HEK293 (cell line): ENCODE results near the gene IER3IP1.

Experiments used
- CTCF ChIA-PET: fragments of 350-600 bp; formaldehyde crosslinking; extraction: SDS; loops from one replicate; lab custom pipeline; 2021; ENCODE audit warnings: antibody characterized with exemption; lab: Yijun Ruan, JAX
- POLR2A ChIA-PET: fragments of 300-600 bp; formaldehyde crosslinking; extraction: SDS; loops from one replicate; lab custom pipeline; 2020; ENCODE audit warnings: antibody characterized with exemption, inconsistent platforms; lab: Yijun Ruan, JAX
- H3K27ac ChIP-seq: fragments of 200-500 bp; sonication (Bioruptor generic); 2 replicates; pipeline ENCODE4 v1.5.1; 2014; ENCODE audit warnings: low read depth, low read length, control low read depth, inconsistent platforms; ENCODE audit errors: extremely low read depth
- H3K36me3 ChIP-seq, 2 experiments: fragments of 200-500 bp in 1 of 2; sonication (Bioruptor generic) in 1 of 2; 1 replicate in 1 of 2; 2 replicates in 1 of 2; pipeline ENCODE4 v1.5.1; 2014 to 2017; ENCODE audit warnings: inconsistent platforms in 2 of 2, low read length in 2 of 2; ENCODE audit not compliant: control insufficient read depth in 2 of 2, insufficient read depth in 1 of 2
- H3K4me1 ChIP-seq: fragments of 200-500 bp; sonication (Bioruptor generic); 2 replicates; pipeline ENCODE4 v1.5.1; 2014; ENCODE audit warnings: mild to moderate bottlenecking, low read length, inconsistent platforms; ENCODE audit not compliant: control insufficient read depth, insufficient read depth
- H3K4me3 ChIP-seq: 2 replicates; pipeline ENCODE4 v1.5.1; 2011; ENCODE audit warnings: low read depth, mild to moderate bottlenecking, control low read depth, low read length, moderate library complexity
- H3K9me3 ChIP-seq: fragments of 200-500 bp; sonication (Bioruptor generic); 2 replicates; pipeline ENCODE4 v1.5.1; 2014; ENCODE audit warnings: low read depth, low read length, inconsistent platforms; ENCODE audit not compliant: control insufficient read depth, insufficient read depth
- EGR2 ChIP-seq: fragments of 450-650 bp; formaldehyde crosslinking; IDR thresholded peaks from 2 replicates; pipeline ENCODE4 v1.5.1; 2016; ENCODE audit warnings: low read depth, missing biosample characterization, missing genetic modification characterization
- KLF8 ChIP-seq: fragments of 450-650 bp; formaldehyde crosslinking; IDR thresholded peaks from 2 replicates; pipeline ENCODE4 v1.5.1; 2016; ENCODE audit warnings: missing biosample characterization, missing genetic modification characterization
- SETDB1 ChIP-seq: IDR thresholded peaks from one replicate; pipeline ENCODE4 v1.6.1; 2017; ENCODE audit warnings: mild to moderate bottlenecking, low read length, moderate library complexity, mixed read lengths; ENCODE audit not compliant: insufficient read length
- ZEB2 ChIP-seq: fragments of 450-650 bp; formaldehyde crosslinking; IDR thresholded peaks from 2 replicates; pipeline ENCODE4 v1.5.1; 2016; ENCODE audit warnings: missing biosample characterization, missing genetic modification characterization
- ZNF112 ChIP-seq: fragments of 450-650 bp; formaldehyde crosslinking; IDR thresholded peaks from 2 replicates; pipeline ENCODE4 v1.5.0; 2017; ENCODE audit warnings: missing biosample characterization, missing genetic modification characterization
- ZNF121 ChIP-seq: fragments of 450-650 bp; formaldehyde crosslinking; IDR thresholded peaks from 2 replicates; pipeline ENCODE4 v1.5.1; 2016; ENCODE audit warnings: missing biosample characterization, missing genetic modification characterization
- ZNF366 ChIP-seq: fragments of 450-650 bp; formaldehyde crosslinking; conservative IDR thresholded peaks from 2 replicates; pipeline ENCODE4 v1.5.1; 2016; ENCODE audit warnings: missing biosample characterization, missing genetic modification characterization
- ZNF501 ChIP-seq: fragments of 450-650 bp; formaldehyde crosslinking; IDR thresholded peaks from 2 replicates; pipeline ENCODE4 v1.5.1; 2016; ENCODE audit warnings: missing biosample characterization, missing genetic modification characterization
- ZNF521 ChIP-seq: fragments of 450-650 bp; formaldehyde crosslinking; IDR thresholded peaks from 2 replicates; pipeline ENCODE4 v1.5.1; 2017; ENCODE audit warnings: missing biosample characterization, mild to moderate bottlenecking, missing genetic modification characterization
- ZNF555 ChIP-seq: fragments of 450-650 bp; formaldehyde crosslinking; conservative IDR thresholded peaks from 2 replicates; pipeline ENCODE4 v1.5.1; 2017; ENCODE audit warnings: missing biosample characterization, mild to moderate bottlenecking, missing genetic modification characterization, inconsistent platforms
- ZNF670 ChIP-seq: fragments of 450-650 bp; formaldehyde crosslinking; IDR thresholded peaks from 2 replicates; pipeline ENCODE4 v1.5.1; 2016; ENCODE audit warnings: missing biosample characterization, missing genetic modification characterization, low read depth
- ZNF701 ChIP-seq: fragments of 450-650 bp; formaldehyde crosslinking; IDR thresholded peaks from 2 replicates; pipeline ENCODE4 v1.5.1; 2016; ENCODE audit warnings: missing biosample characterization, missing genetic modification characterization
- ZSCAN30 ChIP-seq: fragments of 450-650 bp; IDR thresholded peaks from 2 replicates; pipeline ENCODE4 v1.5.1; 2018; ENCODE audit warnings: missing biosample characterization, mild to moderate bottlenecking, missing genetic modification characterization, moderate library complexity
- ZXDB ChIP-seq: fragments of 450-650 bp; formaldehyde crosslinking; IDR thresholded peaks from 2 replicates; pipeline ENCODE4 v1.5.1; 2016; ENCODE audit warnings: missing biosample characterization, missing genetic modification characterization
- TF ChIP-seq, protein P1 (sequence below): fragments of 450-650 bp; formaldehyde crosslinking; IDR thresholded peaks from 2 replicates; pipeline ENCODE4 v1.5.1; 2016; ENCODE audit warnings: missing biosample characterization, missing genetic modification characterization, borderline replicate concordance
- TF ChIP-seq, protein P2 (sequence below): fragments of 450-650 bp; formaldehyde crosslinking; IDR thresholded peaks from 2 replicates; pipeline ENCODE4 v1.5.1; 2016; ENCODE audit warnings: missing biosample characterization, missing genetic modification characterization
- TF ChIP-seq, protein P3 (sequence below): fragments of 450-650 bp; formaldehyde crosslinking; IDR thresholded peaks from 2 replicates; pipeline ENCODE4 v1.5.0; 2017; ENCODE audit warnings: missing biosample characterization, missing genetic modification characterization, borderline replicate concordance
- TF ChIP-seq, protein P4 (sequence below): fragments of 450-650 bp; formaldehyde crosslinking; conservative IDR thresholded peaks from 2 replicates; pipeline ENCODE4 v1.5.1; 2016; ENCODE audit warnings: low read depth, missing biosample characterization, missing genetic modification characterization
- TF ChIP-seq, protein P5 (sequence below): fragments of 450-650 bp; formaldehyde crosslinking; IDR thresholded peaks from 2 replicates; pipeline ENCODE4 v1.5.1; 2016; ENCODE audit warnings: missing biosample characterization, missing genetic modification characterization, borderline replicate concordance

Gene IER3IP1

DNA sequence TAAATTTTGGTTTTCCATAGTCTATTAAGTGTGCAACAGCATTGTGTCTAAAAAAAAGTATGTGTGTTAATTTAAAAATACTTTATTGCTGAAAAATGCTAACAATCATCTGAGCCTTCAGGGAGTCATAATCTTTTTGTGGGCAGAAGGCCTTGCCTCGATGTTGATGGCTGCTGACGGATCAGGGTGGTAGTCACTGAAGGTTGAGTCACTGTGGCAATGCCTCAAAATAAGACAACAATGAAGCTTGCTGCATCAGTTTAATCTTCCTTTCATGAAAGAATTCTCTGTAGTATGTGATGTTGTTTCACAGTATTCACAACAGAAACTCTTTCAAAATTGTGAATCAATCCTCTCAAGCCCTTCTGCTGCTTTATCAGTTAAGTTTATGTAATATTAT lies 57.2 kb downstream of the IER3IP1 start:
- Histone ChIP-seq H3K4me3 (no peak overlapping the region), H3K9me3 (no peaks in the 10 kb centered on the region), H3K36me3 (peaks cover 12 to 14% of the 10 kb centered on the region in 2 experiments), H3K4me1 (no peaks in the 10 kb centered on the region), H3K27ac (no peak overlapping the region)
- no peak for TF ChIP-seq ZNF121 (tag by site-specific recombination)
- TF ChIP-seq ZNF112 (tag by site-specific recombination): no peak
- TF ChIP-seq ZNF521 (tag by site-specific recombination): no peak
- no peak for TF ChIP-seq ZNF501 (tag by site-specific recombination)
- TF ChIP-seq, protein P1, sequence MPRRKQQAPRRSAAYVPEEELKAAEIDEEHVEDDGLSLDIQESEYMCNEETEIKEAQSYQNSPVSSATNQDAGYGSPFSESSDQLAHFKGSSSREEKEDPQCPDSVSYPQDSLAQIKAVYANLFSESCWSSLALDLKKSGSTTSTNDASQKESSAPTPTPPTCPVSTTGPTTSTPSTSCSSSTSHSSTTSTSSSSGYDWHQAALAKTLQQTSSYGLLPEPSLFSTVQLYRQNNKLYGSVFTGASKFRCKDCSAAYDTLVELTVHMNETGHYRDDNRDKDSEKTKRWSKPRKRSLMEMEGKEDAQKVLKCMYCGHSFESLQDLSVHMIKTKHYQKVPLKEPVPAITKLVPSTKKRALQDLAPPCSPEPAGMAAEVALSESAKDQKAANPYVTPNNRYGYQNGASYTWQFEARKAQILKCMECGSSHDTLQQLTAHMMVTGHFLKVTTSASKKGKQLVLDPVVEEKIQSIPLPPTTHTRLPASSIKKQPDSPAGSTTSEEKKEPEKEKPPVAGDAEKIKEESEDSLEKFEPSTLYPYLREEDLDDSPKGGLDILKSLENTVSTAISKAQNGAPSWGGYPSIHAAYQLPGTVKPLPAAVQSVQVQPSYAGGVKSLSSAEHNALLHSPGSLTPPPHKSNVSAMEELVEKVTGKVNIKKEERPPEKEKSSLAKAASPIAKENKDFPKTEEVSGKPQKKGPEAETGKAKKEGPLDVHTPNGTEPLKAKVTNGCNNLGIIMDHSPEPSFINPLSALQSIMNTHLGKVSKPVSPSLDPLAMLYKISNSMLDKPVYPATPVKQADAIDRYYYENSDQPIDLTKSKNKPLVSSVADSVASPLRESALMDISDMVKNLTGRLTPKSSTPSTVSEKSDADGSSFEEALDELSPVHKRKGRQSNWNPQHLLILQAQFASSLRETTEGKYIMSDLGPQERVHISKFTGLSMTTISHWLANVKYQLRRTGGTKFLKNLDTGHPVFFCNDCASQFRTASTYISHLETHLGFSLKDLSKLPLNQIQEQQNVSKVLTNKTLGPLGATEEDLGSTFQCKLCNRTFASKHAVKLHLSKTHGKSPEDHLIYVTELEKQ (tag by site-specific recombination): no peak
- TF ChIP-seq, protein P2, sequence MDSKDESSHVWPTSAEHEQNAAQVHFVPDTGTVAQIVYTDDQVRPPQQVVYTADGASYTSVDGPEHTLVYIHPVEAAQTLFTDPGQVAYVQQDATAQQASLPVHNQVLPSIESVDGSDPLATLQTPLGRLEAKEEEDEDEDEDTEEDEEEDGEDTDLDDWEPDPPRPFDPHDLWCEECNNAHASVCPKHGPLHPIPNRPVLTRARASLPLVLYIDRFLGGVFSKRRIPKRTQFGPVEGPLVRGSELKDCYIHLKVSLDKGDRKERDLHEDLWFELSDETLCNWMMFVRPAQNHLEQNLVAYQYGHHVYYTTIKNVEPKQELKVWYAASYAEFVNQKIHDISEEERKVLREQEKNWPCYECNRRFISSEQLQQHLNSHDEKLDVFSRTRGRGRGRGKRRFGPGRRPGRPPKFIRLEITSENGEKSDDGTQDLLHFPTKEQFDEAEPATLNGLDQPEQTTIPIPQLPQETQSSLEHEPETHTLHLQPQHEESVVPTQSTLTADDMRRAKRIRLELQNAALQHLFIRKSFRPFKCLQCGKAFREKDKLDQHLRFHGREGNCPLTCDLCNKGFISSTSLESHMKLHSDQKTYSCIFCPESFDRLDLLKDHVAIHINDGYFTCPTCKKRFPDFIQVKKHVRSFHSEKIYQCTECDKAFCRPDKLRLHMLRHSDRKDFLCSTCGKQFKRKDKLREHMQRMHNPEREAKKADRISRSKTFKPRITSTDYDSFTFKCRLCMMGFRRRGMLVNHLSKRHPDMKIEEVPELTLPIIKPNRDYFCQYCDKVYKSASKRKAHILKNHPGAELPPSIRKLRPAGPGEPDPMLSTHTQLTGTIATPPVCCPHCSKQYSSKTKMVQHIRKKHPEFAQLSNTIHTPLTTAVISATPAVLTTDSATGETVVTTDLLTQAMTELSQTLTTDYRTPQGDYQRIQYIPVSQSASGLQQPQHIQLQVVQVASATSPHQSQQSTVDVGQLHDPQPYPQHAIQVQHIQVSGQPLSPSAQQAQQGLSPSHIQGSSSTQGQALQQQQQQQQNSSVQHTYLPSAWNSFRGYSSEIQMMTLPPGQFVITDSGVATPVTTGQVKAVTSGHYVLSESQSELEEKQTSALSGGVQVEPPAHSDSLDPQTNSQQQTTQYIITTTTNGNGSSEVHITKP: no peak
- TF ChIP-seq ZSCAN30 (tag by site-specific recombination): no peak
- no peak for TF ChIP-seq ZXDB
- TF ChIP-seq ZEB2: no peak
- TF ChIP-seq ZNF670 (tag by site-specific recombination): no peak
- TF ChIP-seq ZNF701 (tag by site-specific recombination): no peak
- TF ChIP-seq ZNF555 (tag by site-specific recombination): no peak
- TF ChIP-seq SETDB1: no peak
- CTCF ChIA-PET: interaction anchor here (1.4 to 1.5 kb wide), 2 partner anchors 86 to 636 kb away, joined by 3 to 7 read pairs; no protein-coding TSS in a partner anchor
- POLR2A ChIA-PET: no interaction called here

DNA sequence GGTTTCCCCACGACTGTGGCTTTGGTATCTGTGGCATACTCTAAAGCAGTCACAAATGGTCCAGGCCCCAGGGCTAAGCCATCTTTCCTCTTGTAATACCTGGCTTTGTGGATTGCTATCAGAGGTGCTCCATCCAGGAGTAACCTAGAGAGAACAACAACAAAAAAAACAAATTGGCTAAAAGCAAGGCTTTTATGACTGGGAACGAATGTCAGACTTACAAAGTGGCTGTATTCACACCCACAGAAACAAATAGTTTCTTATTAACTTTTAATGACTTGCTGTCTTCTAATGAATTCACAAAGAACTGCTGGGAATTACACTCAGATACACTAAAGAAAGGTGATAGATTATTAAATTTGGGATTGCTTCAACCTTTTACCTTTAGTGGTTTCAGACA lies 61.0 kb downstream of the IER3IP1 start:
- ChIA-PET CTCF (interaction anchor here (0.7 to 6.6 kb wide), 4 partner anchors 16 to 313 kb away, joined by 3 to 28 read pairs (median 4); no protein-coding TSS in a partner anchor), POLR2A (no interaction called here)
- no peaks in the 10 kb centered on the region for H3K9me3 ChIP-seq
- no peak overlapping the region for H3K4me3 ChIP-seq
- H3K36me3 ChIP-seq: peaks cover 11 to 42% of the 10 kb centered on the region in 2 experiments; a peak in 2 of 3 replicates
- no peaks in the 10 kb centered on the region for H3K4me1 ChIP-seq
- no peak overlapping the region for H3K27ac ChIP-seq
- TF ChIP-seq ZNF366 (no peak), KLF8 (tag by site-specific recombination) (no peak), EGR2 (no peak), SETDB1 (no peak)
- TF ChIP-seq, protein P3, sequence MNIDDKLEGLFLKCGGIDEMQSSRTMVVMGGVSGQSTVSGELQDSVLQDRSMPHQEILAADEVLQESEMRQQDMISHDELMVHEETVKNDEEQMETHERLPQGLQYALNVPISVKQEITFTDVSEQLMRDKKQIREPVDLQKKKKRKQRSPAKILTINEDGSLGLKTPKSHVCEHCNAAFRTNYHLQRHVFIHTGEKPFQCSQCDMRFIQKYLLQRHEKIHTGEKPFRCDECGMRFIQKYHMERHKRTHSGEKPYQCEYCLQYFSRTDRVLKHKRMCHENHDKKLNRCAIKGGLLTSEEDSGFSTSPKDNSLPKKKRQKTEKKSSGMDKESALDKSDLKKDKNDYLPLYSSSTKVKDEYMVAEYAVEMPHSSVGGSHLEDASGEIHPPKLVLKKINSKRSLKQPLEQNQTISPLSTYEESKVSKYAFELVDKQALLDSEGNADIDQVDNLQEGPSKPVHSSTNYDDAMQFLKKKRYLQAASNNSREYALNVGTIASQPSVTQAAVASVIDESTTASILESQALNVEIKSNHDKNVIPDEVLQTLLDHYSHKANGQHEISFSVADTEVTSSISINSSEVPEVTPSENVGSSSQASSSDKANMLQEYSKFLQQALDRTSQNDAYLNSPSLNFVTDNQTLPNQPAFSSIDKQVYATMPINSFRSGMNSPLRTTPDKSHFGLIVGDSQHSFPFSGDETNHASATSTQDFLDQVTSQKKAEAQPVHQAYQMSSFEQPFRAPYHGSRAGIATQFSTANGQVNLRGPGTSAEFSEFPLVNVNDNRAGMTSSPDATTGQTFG (tag by site-specific recombination): no peak
- TF ChIP-seq, protein P4, sequence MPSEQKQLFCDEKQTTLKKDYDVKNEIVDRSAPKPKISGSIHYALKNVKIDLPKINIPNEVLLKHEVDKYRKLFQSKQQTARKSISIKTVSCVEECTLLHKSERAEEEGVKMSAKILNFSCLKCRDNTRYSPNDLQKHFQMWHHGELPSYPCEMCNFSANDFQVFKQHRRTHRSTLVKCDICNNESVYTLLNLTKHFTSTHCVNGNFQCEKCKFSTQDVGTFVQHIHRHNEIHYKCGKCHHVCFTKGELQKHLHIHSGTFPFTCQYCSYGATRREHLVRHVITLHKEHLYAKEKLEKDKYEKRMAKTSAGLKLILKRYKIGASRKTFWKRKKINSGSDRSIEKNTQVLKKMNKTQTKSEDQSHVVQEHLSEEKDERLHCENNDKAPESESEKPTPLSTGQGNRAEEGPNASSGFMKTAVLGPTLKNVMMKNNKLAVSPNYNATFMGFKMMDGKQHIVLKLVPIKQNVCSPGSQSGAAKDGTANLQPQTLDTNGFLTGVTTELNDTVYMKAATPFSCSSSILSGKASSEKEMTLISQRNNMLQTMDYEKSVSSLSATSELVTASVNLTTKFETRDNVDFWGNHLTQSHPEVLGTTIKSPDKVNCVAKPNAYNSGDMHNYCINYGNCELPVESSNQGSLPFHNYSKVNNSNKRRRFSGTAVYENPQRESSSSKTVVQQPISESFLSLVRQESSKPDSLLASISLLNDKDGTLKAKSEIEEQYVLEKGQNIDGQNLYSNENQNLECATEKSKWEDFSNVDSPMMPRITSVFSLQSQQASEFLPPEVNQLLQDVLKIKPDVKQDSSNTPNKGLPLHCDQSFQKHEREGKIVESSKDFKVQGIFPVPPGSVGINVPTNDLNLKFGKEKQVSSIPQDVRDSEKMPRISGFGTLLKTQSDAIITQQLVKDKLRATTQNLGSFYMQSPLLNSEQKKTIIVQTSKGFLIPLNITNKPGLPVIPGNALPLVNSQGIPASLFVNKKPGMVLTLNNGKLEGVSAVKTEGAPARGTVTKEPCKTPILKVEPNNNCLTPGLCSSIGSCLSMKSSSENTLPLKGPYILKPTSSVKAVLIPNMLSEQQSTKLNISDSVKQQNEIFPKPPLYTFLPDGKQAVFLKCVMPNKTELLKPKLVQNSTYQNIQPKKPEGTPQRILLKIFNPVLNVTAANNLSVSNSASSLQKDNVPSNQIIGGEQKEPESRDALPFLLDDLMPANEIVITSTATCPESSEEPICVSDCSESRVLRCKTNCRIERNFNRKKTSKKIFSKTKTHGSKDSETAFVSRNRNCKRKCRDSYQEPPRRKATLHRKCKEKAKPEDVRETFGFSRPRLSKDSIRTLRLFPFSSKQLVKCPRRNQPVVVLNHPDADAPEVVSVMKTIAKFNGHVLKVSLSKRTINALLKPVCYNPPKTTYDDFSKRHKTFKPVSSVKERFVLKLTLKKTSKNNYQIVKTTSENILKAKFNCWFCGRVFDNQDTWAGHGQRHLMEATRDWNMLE (tag by site-specific recombination): no peak
- TF ChIP-seq, protein P5, sequence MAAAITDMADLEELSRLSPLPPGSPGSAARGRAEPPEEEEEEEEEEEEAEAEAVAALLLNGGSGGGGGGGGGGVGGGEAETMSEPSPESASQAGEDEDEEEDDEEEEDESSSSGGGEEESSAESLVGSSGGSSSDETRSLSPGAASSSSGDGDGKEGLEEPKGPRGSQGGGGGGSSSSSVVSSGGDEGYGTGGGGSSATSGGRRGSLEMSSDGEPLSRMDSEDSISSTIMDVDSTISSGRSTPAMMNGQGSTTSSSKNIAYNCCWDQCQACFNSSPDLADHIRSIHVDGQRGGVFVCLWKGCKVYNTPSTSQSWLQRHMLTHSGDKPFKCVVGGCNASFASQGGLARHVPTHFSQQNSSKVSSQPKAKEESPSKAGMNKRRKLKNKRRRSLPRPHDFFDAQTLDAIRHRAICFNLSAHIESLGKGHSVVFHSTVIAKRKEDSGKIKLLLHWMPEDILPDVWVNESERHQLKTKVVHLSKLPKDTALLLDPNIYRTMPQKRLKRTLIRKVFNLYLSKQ (tag by site-specific recombination): no peak
